Activated naive CD4-positive, alpha-beta T cell (primary cell): ENCODE data around the gene MICAL3.

Experiments
- DNase-seq, 4 experiments: peaks; one replicate each; lab custom pipeline; 2025; lab: John Stamatoyannopoulos, UW

The MICAL3 gene

DNA sequence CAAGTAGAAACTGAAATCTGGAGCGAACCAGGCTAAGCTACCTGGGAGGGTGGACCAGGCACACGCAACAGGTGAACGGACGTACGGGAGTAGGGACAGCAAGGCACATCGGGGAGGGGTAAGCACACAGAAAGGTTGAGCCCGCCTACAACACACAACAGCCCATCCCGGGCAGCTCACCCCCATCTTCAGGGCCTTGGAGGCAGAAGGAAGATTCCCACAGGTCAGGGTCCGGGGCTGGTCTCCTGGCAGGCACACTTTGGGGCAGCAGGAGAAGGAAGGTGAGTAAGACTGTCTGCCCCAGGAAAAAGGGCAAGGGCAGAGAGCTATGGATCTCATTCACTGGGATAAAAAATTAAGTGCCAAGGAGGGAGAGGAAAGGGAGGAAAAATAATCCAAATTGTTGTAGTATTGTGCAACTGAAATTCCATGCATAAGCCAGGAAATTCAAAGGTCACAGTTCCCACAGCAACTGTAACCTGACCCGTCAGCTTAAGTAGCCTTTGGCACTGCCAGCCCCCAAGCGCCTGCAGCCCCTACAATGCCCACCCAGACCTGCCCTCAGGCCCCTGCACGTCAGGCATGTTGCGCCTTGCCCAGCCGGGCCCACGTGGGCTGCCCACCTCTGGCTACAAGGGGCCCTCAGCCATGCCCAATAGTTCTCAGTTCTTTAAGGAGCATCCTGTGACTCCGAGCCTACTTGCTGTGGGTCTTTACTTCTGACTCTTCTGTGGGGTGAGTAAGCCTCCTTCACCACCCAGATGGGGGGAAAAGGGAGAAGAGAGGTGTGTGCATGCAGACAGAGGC is 51.8 kb downstream of the MICAL3 start:
- no peak for DNase-seq

- DNase-seq, result no peak
These were observed 52.6 kb downstream of the MICAL3 start for GRCh38 chr22:17971711-17972110.

DNA sequence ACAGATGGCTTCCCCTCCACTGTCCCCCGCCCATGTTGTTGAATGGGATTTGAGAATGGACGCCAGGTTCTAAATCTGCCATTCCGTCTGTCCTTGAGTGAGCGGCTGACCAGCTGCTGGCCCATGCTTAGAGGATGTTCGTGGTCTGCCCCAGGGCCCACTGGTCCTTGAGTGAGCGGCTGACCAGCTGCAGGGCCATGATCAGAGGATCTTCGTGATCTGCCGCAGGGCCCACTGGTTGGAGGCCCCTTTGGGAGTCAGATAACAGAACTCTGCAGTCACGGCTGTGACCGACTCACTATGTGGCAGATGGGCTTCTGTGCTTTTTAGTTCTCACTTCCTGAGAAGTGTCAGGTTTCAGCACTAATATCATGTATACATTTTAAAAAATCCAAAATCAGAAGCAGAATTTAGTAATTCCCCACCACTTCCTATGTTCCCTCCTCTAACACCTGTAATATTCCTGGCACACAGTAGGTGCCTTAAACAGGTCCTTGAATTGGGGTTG is 54.1 kb downstream of the MICAL3 start:
- no peak for DNase-seq

DNA sequence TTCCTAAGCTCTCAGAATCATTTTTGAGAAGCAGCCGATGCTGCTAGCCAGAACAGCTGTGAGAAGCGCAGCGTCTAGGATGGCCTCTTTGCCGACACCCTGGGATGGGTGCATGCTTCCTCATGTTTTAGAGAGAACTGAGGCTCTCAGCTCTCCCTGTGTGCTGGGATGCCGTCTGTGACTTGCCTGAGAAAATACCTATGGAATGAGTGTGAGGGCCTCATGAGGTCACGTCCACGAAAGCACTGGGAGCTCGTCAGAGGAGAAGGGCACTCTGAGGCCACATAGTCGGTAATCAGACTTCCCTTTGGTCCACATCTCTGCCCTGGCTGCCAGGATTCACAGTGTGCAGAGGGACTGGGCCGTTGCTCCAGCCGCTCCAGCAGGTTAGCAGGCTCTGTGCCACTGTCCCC is 54.7 kb downstream of the MICAL3 start:
- no peak for DNase-seq

- no peak for DNase-seq
These were observed 56.2 kb downstream of the MICAL3 start for GRCh38 chr22:17968126-17968525.

GRCh38 chr22:17966403-17966717 is 58.0 kb downstream of the MICAL3 start:
- DNase-seq, result no peak

DNA sequence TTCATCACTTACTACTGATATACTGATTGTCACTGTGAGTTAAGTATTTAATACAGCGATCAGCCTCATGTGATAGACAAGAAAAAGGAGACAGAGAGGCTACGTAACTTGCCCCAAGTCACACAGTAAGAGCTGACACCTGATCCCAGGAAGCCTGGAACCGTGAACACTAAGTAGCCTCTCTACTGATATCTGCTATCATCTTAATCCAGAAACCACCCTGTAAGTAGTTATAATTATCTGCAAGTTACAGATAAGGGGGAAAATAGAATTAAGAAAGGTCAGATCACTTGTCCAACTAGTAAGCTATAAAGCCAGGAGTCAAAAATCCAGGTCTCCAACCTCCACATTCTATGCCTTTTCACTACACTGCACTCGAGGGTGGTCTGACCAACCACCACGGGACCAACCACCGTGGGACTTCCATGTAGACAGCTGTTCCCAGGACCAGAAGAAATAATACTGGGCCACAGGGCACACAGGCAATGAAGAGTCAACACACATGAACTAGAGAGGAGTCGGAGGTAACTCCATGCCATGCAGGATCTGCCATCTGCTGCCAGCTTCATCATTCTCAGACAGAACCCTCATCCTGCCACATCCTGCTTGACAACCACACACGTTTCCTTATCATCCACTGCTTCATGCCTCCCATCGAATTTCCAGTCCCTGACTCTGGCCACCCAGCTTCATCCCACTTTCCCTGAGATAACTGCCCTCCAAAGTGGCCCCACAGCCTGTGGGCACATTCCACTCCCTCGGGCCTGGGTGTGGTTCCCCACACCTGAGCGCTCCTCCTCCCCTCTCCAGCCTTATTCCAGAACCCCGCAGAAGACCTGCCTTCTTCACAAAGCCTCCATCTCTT is 58.6 kb downstream of the MICAL3 start:
- DNase-seq, result no peak

- no peak for DNase-seq
These were observed 59.7 kb downstream of the MICAL3 start for GRCh38 chr22:17964643-17965042.

DNA sequence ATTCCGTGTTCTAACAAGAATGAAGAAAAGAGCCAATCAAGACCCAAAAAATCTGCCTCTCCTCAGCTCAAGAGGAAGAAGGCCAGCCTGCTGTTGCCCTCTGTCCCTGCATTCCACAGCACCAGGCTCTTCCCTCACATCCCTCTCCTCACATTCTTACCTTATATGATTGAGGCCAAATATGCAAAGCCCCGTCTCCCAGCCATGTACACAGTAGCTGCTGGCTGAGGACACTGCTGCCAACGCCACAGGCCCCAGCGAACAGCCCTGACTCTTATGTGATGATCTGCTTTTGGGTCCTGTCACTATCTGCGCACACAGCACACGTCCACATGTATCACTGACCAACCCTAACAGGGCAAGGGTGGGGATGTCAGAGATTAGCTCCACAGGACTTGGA is 60.2 kb downstream of the MICAL3 start:
- DNase-seq, result no peak

DNA sequence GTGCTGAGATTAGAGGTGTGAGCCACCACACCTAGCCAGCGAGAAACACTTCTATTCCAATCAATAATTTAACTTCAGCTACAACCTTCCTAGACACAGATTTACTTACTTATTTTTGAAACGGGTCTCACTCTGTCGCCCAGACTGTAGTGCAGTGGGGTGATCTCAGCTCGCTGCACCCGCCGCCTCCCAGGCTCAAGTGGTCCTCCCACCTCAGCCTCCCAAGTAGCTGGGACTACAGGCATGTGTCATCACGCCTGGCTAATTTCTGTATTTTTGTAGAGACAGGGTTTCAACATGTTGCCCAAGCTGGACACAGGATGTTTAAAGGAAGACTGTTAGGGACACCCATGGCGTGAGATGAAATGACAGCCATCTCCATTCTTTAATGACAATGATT is 61.3 kb downstream of the MICAL3 start:
- DNase-seq, result no peak

- no peak for DNase-seq
These were observed 62.2 kb downstream of the MICAL3 start for GRCh38 chr22:17962168-17962567.

- no peak for DNase-seq
These were observed 63.0 kb downstream of the MICAL3 start for GRCh38 chr22:17961446-17961729.

- DNase-seq, result no peak
These were observed 63.5 kb downstream of the MICAL3 start for GRCh38 chr22:17960695-17961445.

DNA sequence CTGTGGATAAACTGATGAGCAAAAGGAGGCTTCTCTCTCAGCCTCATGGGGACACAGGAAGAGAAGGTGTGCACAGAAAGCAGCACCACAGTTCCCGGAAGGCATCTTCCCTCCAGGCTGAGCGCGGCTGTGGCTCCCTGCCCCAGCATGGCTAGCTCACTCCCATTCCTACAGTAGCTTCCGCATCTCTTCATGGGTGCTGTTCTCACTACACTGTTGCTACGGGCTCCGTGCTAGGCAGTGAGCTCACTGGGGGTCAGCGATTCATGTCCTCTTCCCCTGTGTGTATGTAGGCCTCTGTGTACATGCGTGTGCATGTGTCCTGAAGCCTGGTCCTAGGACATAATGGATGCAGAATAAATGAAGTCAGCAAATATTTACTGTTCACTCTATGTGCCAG is 64.3 kb downstream of the MICAL3 start:
- no peak for DNase-seq

DNA sequence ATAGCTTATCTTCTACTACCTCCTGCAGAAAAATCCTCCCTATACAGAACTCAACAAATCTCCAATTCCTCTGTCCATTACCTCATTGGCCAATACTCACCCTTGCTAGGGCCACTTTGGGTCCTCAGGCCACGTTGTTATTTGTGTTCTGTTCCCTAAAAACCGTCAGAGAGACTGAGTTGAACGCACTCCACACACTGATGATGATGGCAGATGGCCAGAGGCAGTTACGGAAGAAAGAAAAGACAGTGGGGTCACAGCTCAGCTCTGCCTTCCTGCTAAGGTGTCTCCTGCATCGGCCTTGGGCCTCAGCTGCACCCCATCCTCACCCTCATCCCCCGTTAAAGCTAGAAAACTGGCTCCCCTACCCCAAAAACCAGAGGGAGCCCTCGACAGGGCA is 66.2 kb downstream of the MICAL3 start:
- DNase-seq, result no peak

GRCh38 chr22:17957693-17958092 is 66.7 kb downstream of the MICAL3 start:
- no peak for DNase-seq

DNA sequence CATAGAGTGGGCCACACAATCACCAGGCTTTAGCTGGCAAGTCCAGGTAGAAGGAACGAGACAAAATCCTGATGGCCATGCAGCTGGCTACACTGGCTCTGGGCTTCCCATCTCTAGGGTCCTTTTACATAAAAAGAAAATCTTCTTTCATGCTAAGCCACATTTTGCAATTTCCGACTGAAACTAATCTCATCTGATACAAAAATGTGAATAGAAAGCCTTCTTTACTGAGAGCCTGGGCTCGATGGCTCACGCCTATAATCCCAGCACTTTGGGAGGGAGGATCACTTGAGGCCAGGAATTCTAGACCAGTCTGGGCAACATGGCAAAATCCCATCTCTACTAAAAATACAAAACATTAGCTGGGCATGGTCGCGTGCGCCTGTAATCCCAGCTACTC is 67.2 kb downstream of the MICAL3 start:
- no peak for DNase-seq

DNA sequence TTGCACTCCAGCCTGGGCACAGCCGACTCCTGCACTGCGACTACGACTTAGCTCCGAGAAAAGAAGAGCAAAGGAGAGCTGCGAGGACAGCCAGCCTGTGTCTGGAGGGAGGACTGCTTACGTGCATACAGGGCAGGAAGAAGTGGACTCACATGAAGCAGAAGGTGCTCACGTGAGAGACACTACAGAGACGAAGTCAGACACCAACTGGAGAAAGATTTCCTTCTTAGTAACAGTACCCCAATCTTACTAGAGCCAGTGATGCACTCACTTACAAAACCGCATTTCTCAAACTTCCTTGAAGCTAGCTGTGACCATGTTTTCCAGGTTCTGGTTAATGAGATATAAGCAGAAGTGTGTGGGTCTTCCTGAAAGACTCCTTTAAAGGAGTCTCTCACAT is 67.7 kb downstream of the MICAL3 start:
- no peak for DNase-seq

DNA sequence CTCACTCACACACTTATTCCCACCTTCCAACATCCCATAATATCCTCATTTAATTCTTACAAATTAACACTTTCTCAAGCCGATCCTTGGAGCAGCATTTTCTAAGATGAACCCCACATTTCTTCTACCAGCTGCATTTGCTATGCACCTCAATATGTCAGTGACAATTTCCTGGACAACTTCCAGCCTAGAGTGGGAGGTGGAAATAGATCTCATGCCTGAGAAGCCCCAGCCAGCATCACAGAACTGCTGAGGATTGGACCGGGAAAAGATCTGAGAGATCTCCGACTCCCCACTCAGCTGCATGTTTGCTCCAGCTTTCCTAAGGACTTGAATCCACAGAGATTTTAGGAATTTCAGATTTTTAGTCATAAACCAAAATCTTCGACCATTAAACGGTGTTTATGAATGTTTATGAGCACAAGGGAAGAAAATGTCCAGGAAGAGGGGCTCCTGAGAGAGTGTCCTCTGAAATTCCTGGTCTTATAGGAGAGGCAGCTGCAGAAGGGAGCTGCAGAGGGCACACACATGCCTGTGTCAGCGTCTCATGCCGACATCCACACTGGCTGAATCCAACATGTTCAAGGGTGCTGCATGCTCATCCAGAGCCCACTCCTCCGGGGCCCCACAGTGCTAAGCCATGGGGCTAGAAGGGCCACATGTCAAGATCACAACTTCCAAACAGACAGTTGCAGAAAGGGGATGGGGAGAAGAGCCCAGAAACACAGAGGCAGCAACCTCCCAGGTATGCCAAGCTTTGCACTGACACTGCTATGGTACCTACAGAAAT is 68.6 kb downstream of the MICAL3 start:
- DNase-seq, result no peak

DNA sequence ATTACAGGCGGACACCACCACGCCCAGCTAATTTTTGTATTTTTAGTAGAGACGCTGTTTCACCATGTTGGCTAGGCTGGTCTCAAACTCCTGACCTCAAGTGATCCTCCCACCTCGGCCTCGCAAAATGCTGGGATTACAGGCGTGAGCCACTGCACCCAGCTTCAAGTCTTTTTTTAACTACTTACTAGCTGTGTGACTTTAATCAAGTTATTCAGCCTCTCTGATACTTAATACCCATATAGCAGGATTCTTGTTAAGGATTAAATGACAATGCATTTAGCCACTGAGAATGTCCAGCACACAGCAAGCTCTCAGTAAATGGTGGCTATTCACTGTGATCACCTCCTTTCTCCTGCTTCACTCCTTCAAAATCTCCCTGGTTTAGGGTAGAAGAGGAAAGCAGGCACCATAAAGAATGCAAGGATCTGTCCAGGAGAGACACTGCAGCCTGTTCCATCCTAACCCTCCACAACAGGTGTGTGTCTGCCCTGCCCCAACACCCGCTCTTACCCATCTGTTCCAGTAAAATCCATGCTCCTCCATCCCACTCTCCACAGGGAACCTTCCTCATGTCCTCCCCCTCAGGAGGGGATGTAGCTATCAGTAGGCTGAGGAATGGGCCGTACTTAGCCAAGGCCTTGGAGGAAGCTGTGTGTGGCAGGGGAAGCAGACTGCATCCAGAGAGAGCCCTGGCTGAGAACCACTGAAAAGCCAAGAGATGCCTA is 69.3 kb downstream of the MICAL3 start:
- DNase-seq, result no peak

DNA sequence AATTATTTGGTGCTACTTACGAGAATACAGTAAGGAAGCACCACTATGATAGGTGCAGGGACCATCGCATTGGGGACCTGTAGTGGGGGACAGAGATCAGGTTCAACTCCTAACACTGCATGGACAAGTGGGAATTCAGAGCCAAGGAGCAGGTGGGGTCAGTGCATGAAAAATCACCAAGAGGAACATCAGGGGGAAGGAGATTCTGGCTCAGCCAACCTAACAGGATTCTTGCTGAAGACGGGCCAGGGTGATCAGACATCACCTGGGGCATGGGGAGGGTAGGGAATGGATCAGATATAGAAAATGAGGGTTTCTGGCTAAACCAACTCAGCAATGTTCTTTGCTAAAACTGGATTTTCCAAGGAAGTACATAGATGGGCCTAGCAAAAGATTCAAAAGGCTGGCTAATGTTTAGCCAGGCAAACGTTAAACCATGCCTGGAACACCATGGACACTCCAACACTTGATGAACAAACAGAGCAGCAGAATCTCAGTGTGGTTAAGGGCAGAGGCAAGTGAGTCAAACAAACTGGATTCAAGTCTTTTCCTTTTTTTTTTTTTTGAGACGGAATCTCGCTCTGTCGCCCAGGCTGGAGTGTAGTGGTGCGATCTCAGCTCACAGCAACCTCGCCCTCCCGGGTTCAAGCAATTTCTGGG is 70.0 kb downstream of the MICAL3 start:
- no peak for DNase-seq
